Uterus (tissue), 4 donors: ENCODE results near the gene CNPPD1. TPM values are rescaled to one million over a fixed set of nuclear protein-coding genes. Genes with fewer than 3 reads are reported as not detected.
"Not testable (repeated sequence)": the region's sequence is repeated elsewhere in the genome, so short reads cannot be mapped to it uniquely, and the experiment has no call there.

Experiments
- DNase-seq, 2 donors: peaks; one replicate each; pipeline ENCODE4 v3.0.0-alpha.2; 2019 to 2020
- H3K27ac ChIP-seq, 2 donors: fragments of 200-600 bp; sonication (generic); 1 replicate in 1 of 2; 2 replicates in 1 of 2; pipeline ENCODE4 v1.5.1; 2016 to 2018
- H3K27me3 ChIP-seq, 2 donors: fragments of 200-600 bp; sonication (generic); one replicate each; pipeline ENCODE4 v1.5.1; 2018 to 2019; ENCODE audit warnings: control low read depth in 1 of 2
- H3K36me3 ChIP-seq, 2 donors: fragments of 200-600 bp; sonication (generic); one replicate each; pipeline ENCODE4 v1.5.1; 2019; ENCODE audit warnings: control low read depth in 1 of 2
- H3K4me1 ChIP-seq, 2 donors: fragments of 200-600 bp; sonication (generic); one replicate each; pipeline ENCODE4 v1.5.1; 2018 to 2019; ENCODE audit warnings: control low read depth in 1 of 2
- H3K4me3 ChIP-seq, 2 donors: fragments of 200-600 bp; sonication (generic); 1 replicate in 1 of 2; 2 replicates in 1 of 2; pipeline ENCODE4 v1.5.1; 2018 to 2019; ENCODE audit warnings: mild to moderate bottlenecking in 1 of 2
- H3K9me3 ChIP-seq, 2 donors: fragments of 200-600 bp; sonication (generic); one replicate each; pipeline ENCODE4 v1.5.1; 2019; ENCODE audit warnings: control low read depth in 1 of 2
- CTCF ChIP-seq, 4 experiments: fragments of 200-600 bp in 2 of 4; fragments of 450-650 bp in 2 of 4; sonication (generic) in 2 of 4; IDR thresholded peaks; one replicate each; pipeline ENCODE4 v1.5.1; 2016 to 2019; ENCODE audit warnings: antibody characterized with exemption in 4 of 4, mild to moderate bottlenecking in 2 of 4, moderate library complexity in 1 of 4
- POLR2A ChIP-seq, 2 donors: fragments of 450-650 bp; IDR thresholded peaks; one replicate each; pipeline ENCODE4 v1.6.1; 2016; ENCODE audit warnings: antibody characterized with exemption in 2 of 2, mild to moderate bottlenecking in 1 of 2, moderate library complexity in 1 of 2
- intact Hi-C: fragments of 100-400 bp; cut with DNase I; formaldehyde crosslinking; loops from one replicate; pipeline ENCODE4 v1.15.1; 2023; ENCODE audit warnings: low total_unique reads
- total RNA-seq, 4 donors: library from RNA; depleted of rRNA in 3 of 4; stranded (reverse); fragments of >200 nt in 3 of 4; gene quantifications; one replicate each; pipeline versions ENCODE4 v1.1.0 to v1.2.4, GENCODE V29; 2014 to 2023
- donor health status: DM: yes; HTN: yes; CAD: no.

The CNPPD1 gene
- total RNA-seq, 4 donors from 2014 or later, result 3.1 to 56.2 (median 35.8) TPM

GRCh38 chr2:219205165-219205538 is 28.4 kb upstream of the CNPPD1 start:
- no peak overlapping the region for H3K4me3 ChIP-seq
- H3K4me1 ChIP-seq, result peaks cover 0 to 7% of the 10 kb centered on the region in 2 donors
- no peaks in the 10 kb centered on the region for H3K36me3 ChIP-seq
- TF ChIP-seq CTCF (IDR thresholded peaks at IDR 0.05), result no peak
- no peak for TF ChIP-seq POLR2A (IDR thresholded peaks at IDR 0.05)
- intact Hi-C loops, result no loop called here
- DNase-seq, result no peak
- no peak overlapping the region for H3K27ac ChIP-seq
- no peaks in the 10 kb centered on the region for H3K9me3 ChIP-seq
- no peaks in the 10 kb centered on the region for H3K27me3 ChIP-seq

- no peaks in the 10 kb centered on the region for H3K36me3 ChIP-seq
- H3K9me3 ChIP-seq, result no peaks in the 10 kb centered on the region
- H3K4me1 ChIP-seq, result peaks cover 0 to 7% of the 10 kb centered on the region in 2 donors
- DNase-seq, result no peak
- intact Hi-C loops, result no loop called here
- no peak overlapping the region for H3K27ac ChIP-seq
- TF ChIP-seq POLR2A (IDR thresholded peaks at IDR 0.05), result no peak
- TF ChIP-seq CTCF (IDR thresholded peaks at IDR 0.05), result no peak
- H3K4me3 ChIP-seq, result no peak overlapping the region
- H3K27me3 ChIP-seq, result no peaks in the 10 kb centered on the region
These were observed 27.9 kb upstream of the CNPPD1 start for GRCh38 chr2:219204425-219205164.

GRCh38 chr2:219201331-219201730 is 24.6 kb upstream of the CNPPD1 start:
- DNase-seq, H3K9me3 ChIP-seq, H3K27ac ChIP-seq, intact Hi-C loops, H3K36me3 ChIP-seq, H3K4me3 ChIP-seq, H3K4me1 ChIP-seq, H3K27me3 ChIP-seq: not testable (repeated sequence)

- H3K36me3 ChIP-seq, H3K4me1 ChIP-seq, H3K4me3 ChIP-seq, intact Hi-C loops, H3K9me3 ChIP-seq, H3K27me3 ChIP-seq, H3K27ac ChIP-seq, DNase-seq: not testable (repeated sequence)
These were observed 24.0 kb upstream of the CNPPD1 start for GRCh38 chr2:219200502-219201326.

GRCh38 chr2:219199470-219200211 is 22.9 kb upstream of the CNPPD1 start:
- Histone ChIP-seq H3K9me3 (no peaks in the 10 kb centered on the region), H3K27ac (no peak overlapping the region), H3K27me3 (no peaks in the 10 kb centered on the region), H3K4me1 (no peaks in the 10 kb centered on the region), H3K36me3 (no peaks in the 10 kb centered on the region), H3K4me3 (no peak overlapping the region)
- no peak for DNase-seq
- intact Hi-C loops, result no loop called here
- no peak for TF ChIP-seq CTCF (IDR thresholded peaks at IDR 0.05)
- TF ChIP-seq POLR2A (IDR thresholded peaks at IDR 0.05), result no peak

GRCh38 chr2:219198974-219199373 is 22.2 kb upstream of the CNPPD1 start:
- Histone ChIP-seq H3K9me3 (no peaks in the 10 kb centered on the region), H3K4me1 (no peaks in the 10 kb centered on the region), H3K4me3 (no peak overlapping the region), H3K27ac (no peak overlapping the region), H3K36me3 (no peaks in the 10 kb centered on the region), H3K27me3 (no peaks in the 10 kb centered on the region)
- no peak for DNase-seq
- no peak for TF ChIP-seq CTCF (IDR thresholded peaks at IDR 0.05)
- no peak for TF ChIP-seq POLR2A (IDR thresholded peaks at IDR 0.05)
- intact Hi-C loops, result no loop called here
